ENCODE results near the gene NR6A1.

GRCh38 chr9:124784509-124784908 is 13.4 kb upstream of the NR6A1 start:
- TF ChIP-seq EZH2 (IDR thresholded peaks at IDR 0.05; ENCODE audit: borderline replicate concordance, low read length): no peak
- TF ChIP-seq, protein P1, sequence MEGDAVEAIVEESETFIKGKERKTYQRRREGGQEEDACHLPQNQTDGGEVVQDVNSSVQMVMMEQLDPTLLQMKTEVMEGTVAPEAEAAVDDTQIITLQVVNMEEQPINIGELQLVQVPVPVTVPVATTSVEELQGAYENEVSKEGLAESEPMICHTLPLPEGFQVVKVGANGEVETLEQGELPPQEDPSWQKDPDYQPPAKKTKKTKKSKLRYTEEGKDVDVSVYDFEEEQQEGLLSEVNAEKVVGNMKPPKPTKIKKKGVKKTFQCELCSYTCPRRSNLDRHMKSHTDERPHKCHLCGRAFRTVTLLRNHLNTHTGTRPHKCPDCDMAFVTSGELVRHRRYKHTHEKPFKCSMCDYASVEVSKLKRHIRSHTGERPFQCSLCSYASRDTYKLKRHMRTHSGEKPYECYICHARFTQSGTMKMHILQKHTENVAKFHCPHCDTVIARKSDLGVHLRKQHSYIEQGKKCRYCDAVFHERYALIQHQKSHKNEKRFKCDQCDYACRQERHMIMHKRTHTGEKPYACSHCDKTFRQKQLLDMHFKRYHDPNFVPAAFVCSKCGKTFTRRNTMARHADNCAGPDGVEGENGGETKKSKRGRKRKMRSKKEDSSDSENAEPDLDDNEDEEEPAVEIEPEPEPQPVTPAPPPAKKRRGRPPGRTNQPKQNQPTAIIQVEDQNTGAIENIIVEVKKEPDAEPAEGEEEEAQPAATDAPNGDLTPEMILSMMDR (conservative IDR thresholded peaks at IDR 0.05 in 1 of 2, IDR thresholded peaks at IDR 0.05 in 1 of 2; ENCODE audit: extremely low read depth in 1 of 2, insufficient read depth in 1 of 2, low read depth in 1 of 2, low read length in 2 of 2): no peak

All from mammary epithelial cell (primary cell).